HepG2 (cell line): Measurements from ENCODE around the gene VCPKMT. TPM values are rescaled to one million over a fixed set of nuclear protein-coding genes. Genes with fewer than 3 reads are reported as not detected.
A peak's percentile ranks its signal among the peaks of the same experiment; 100 is the strongest.

Source experiments
- BRD4 ChIP-seq: sonication (generic); formaldehyde crosslinking; IDR thresholded peaks from 2 replicates; pipeline ENCODE4 v1.4.0; 2020; ENCODE audit warnings: missing genetic modification reagents
- GZF1 ChIP-seq: sonication (generic); formaldehyde crosslinking; IDR thresholded peaks from 2 replicates; pipeline ENCODE4 v1.5.1; 2020; ENCODE audit warnings: mild to moderate bottlenecking, missing genetic modification reagents
- MAFK ChIP-seq, 2 experiments: IDR thresholded peaks in 1 of 2; conservative IDR thresholded peaks in 1 of 2; 2 replicates each; pipeline ENCODE4 v1.6.1; 2011; ENCODE audit warnings: improper control_type of control experiment in 2 of 2, low read length in 2 of 2
- NCOA5 ChIP-seq: sonication (generic); formaldehyde crosslinking; IDR thresholded peaks from 2 replicates; pipeline ENCODE4 v1.4.0; 2020; ENCODE audit warnings: missing genetic modification reagents
- REST ChIP-seq, 2 experiments: IDR thresholded peaks; 2 replicates each; pipeline ENCODE4 v1.6.1; 2011 to 2012; ENCODE audit warnings: low read length in 2 of 2, borderline replicate concordance in 1 of 2, low read depth in 1 of 2, mild to moderate bottlenecking in 1 of 2, moderate library complexity in 1 of 2
- ZBTB25 ChIP-seq: IDR thresholded peaks from 2 replicates; pipeline ENCODE4 v1.6.1; 2018; ENCODE audit warnings: missing genetic modification reagents
- ZNF3 ChIP-seq: IDR thresholded peaks from 2 replicates; pipeline ENCODE4 v1.7.0; 2017; ENCODE audit warnings: inconsistent platforms
- ZNF512B ChIP-seq: sonication (generic); formaldehyde crosslinking; IDR thresholded peaks from 2 replicates; pipeline ENCODE4 v1.5.1; 2020; ENCODE audit warnings: missing genetic modification reagents, mild to moderate bottlenecking, borderline replicate concordance
- ZNF543 ChIP-seq: sonication (generic); formaldehyde crosslinking; IDR thresholded peaks from 2 replicates; pipeline ENCODE4 v1.4.0; 2020; ENCODE audit warnings: mild to moderate bottlenecking, missing genetic modification reagents
- ZNF574 ChIP-seq: sonication (generic); formaldehyde crosslinking; IDR thresholded peaks from 2 replicates; pipeline ENCODE4 v1.4.0; 2020; ENCODE audit warnings: missing genetic modification reagents
- ZNF713 ChIP-seq: sonication (generic); formaldehyde crosslinking; IDR thresholded peaks from 2 replicates; pipeline ENCODE4 v1.4.0; 2020; ENCODE audit warnings: mild to moderate bottlenecking, missing genetic modification reagents
- ZSCAN31 ChIP-seq: sonication (generic); formaldehyde crosslinking; IDR thresholded peaks from 2 replicates; pipeline ENCODE4 v1.5.0; 2020; ENCODE audit warnings: low read depth, mild to moderate bottlenecking, missing genetic modification reagents
- polyA plus RNA-seq, 8 experiments: library from polyadenylated mRNA; depleted of rRNA in 3 of 8; stranded (reverse) in 7 of 8; unstranded in 1 of 8; fragments of >200 nt; fragmentation: Illumina TruSeq in 4 of 8; extraction: Trizol in 4 of 8; gene quantifications; 2 replicates each; pipeline versions ENCODE4 v1.2.1 to v1.2.3, GENCODE V29; 2011 to 2016; ENCODE audit warnings: low read depth in 4 of 8, missing spikeins in 1 of 8, mixed read lengths in 1 of 8; ENCODE audit not compliant: insufficient read depth in 1 of 8
- total RNA-seq, 5 experiments: library from RNA; depleted of rRNA; stranded (reverse); fragments of >200 nt; fragmentation: Illumina TruSeq; extraction: Trizol; gene quantifications; 2 replicates each; pipeline ENCODE4 v1.2.3, GENCODE V29; 2016; ENCODE audit warnings: low read depth in 1 of 5
- TF ChIP-seq, protein P1 (sequence below): sonication (generic); formaldehyde crosslinking; IDR thresholded peaks from 2 replicates; pipeline ENCODE4 v1.4.0; 2020; ENCODE audit warnings: missing genetic modification reagents
- TF ChIP-seq, protein P2 (sequence below): sonication (generic); formaldehyde crosslinking; IDR thresholded peaks from 2 replicates; pipeline ENCODE4 v1.9.0; 2021; ENCODE audit warnings: missing genetic modification reagents, borderline replicate concordance

The VCPKMT gene
- total and polyA plus RNA-seq, 2 of the 13 experiments (the other 11 are each of a cell fraction or from before 2014, with no cell fraction given) = 3.9 to 5.4 TPM

DNA sequence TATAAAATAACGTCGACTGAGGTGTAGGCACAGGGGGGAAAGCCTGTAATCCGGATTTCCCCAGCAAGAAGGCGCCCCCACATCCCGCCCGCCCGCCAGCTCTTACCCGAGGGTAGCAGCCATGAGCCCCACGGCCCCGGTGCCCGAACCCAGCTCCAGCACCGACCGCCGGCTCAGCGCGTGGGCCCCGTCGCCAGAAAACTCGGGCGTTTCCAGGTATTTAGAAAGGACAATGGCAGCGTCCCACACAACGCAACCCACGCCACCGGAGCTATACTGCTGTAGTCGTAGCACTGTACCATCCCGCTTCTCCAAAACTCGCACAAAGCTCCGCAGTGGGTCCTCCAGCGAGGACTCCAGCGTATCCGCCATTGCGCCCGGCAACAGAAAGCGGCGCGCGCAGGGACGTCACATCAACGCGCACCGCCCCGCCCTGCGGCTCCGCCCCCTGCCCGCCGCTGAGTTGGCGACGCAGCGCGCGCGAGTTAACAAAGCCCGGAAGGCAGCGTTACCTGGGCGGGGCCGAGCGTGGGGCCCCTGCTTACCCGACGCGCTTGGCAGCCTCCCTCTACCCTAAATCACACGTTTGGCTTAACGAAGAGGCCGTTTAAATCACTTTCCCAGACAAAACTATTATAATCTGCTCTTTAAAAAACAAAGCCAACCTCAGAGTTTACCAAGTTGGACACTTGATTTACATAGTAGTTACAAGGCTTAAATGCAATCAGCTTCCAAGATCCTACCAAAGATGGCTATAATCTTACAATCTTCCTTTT lies at the start of gene VCPKMT (continued):
- no peak for TF ChIP-seq ZNF512B (CRISPR knock-in tag)
- TF ChIP-seq, protein P1, sequence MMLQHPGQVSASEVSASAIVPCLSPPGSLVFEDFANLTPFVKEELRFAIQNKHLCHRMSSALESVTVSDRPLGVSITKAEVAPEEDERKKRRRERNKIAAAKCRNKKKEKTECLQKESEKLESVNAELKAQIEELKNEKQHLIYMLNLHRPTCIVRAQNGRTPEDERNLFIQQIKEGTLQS (CRISPR knock-in tag) = no peak
- TF ChIP-seq GZF1 (CRISPR knock-in tag) = peak; percentile 68; the same call in 1 of the 2 replicates
- no peak for TF ChIP-seq ZNF3
- no peak for TF ChIP-seq NCOA5 (CRISPR knock-in tag)
- 0 out of 2 replicates have a peak, but pooled peaks have one; percentile 59 for TF ChIP-seq ZNF713
- peak; percentile 63; the same call in 1 of the 2 replicates for TF ChIP-seq ZSCAN31
- TF ChIP-seq BRD4 = no peak
- TF ChIP-seq, protein P2, sequence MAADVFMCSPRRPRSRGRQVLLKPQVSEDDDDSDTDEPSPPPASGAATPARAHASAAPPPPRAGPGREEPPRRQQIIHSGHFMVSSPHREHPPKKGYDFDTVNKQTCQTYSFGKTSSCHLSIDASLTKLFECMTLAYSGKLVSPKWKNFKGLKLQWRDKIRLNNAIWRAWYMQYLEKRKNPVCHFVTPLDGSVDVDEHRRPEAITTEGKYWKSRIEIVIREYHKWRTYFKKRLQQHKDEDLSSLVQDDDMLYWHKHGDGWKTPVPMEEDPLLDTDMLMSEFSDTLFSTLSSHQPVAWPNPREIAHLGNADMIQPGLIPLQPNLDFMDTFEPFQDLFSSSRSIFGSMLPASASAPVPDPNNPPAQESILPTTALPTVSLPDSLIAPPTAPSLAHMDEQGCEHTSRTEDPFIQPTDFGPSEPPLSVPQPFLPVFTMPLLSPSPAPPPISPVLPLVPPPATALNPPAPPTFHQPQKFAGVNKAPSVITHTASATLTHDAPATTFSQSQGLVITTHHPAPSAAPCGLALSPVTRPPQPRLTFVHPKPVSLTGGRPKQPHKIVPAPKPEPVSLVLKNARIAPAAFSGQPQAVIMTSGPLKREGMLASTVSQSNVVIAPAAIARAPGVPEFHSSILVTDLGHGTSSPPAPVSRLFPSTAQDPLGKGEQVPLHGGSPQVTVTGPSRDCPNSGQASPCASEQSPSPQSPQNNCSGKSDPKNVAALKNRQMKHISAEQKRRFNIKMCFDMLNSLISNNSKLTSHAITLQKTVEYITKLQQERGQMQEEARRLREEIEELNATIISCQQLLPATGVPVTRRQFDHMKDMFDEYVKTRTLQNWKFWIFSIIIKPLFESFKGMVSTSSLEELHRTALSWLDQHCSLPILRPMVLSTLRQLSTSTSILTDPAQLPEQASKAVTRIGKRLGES (CRISPR knock-in tag) = no peak
- no peak for TF ChIP-seq ZNF543 (CRISPR knock-in tag)
- TF ChIP-seq ZNF574 (CRISPR knock-in tag) = peak; percentile 84
- peak in 1 of 2 experiments; percentile 58; a peak in 2 of 4 replicates for TF ChIP-seq REST (IDR thresholded peaks at IDR 0.05; ENCODE audit: borderline replicate concordance in 1 of 2, low read depth in 1 of 2, low read length in 2 of 2)
- no peak for TF ChIP-seq MAFK (conservative IDR thresholded peaks at IDR 0.05 in 1 of 2, IDR thresholded peaks at IDR 0.05 in 1 of 2; ENCODE audit: low read length in 2 of 2)
- peak; percentile 63 for TF ChIP-seq ZBTB25 (CRISPR knock-in tag)
